OCI-LY1 (cell line): Measurements from ENCODE around the gene SDK2.

Experiments
- H2AFZ ChIP-seq: fragments of 200-600 bp; sonication (generic), shearing (Covaris generic); 2 replicates; pipeline ENCODE4 v1.6.0; 2014; ENCODE audit warnings: antibody characterized with exemption, mild to moderate bottlenecking, low read length
- H3F3A ChIP-seq: fragments of 200-600 bp; sonication (generic), shearing (Covaris generic); 2 replicates; pipeline ENCODE4 v1.6.0; 2014; ENCODE audit warnings: mild to moderate bottlenecking, antibody characterized with exemption, low read length, moderate library complexity; ENCODE audit not compliant: insufficient read depth
- H3K27ac ChIP-seq: fragments of 200-600 bp; sonication (generic); 2 replicates; pipeline ENCODE4 v1.5.1; 2014; ENCODE audit warnings: low read length, mixed run types, mild to moderate bottlenecking, low read depth; ENCODE audit not compliant: poor library complexity, severe bottlenecking
- H3K27me3 ChIP-seq: fragments of 200-600 bp; sonication (generic); 2 replicates; pipeline ENCODE4 v1.6.0; 2014; ENCODE audit warnings: antibody characterized with exemption, mild to moderate bottlenecking, low read length, moderate library complexity; ENCODE audit not compliant: insufficient read depth
- H3K36me3 ChIP-seq: fragments of 200-600 bp; sonication (generic); 2 replicates; pipeline ENCODE4 v1.6.1; 2014; ENCODE audit warnings: mild to moderate bottlenecking, antibody characterized with exemption, low read length, moderate library complexity, mixed read lengths; ENCODE audit not compliant: insufficient read depth
- H3K4me1 ChIP-seq: fragments of 200-600 bp; sonication (generic); 2 replicates; pipeline ENCODE4 v1.5.1; 2014; ENCODE audit warnings: mild to moderate bottlenecking, low read length, moderate library complexity; ENCODE audit not compliant: insufficient read depth, severe bottlenecking
- H3K4me2 ChIP-seq: fragments of 200-600 bp; sonication (generic), shearing (Covaris generic); 2 replicates; pipeline ENCODE4 v1.6.1; 2014; ENCODE audit warnings: low read length
- H3K4me3 ChIP-seq: fragments of 200-600 bp; sonication (generic); 2 replicates; pipeline ENCODE4 v1.5.1; 2014; ENCODE audit warnings: low read length, low read depth, mild to moderate bottlenecking, mixed read lengths; ENCODE audit not compliant: poor library complexity, severe bottlenecking
- H3K79me2 ChIP-seq: fragments of 200-600 bp; shearing (Covaris generic); 2 replicates; pipeline ENCODE4 v1.6.1; 2016; ENCODE audit warnings: mixed run types, low read length, mixed read lengths; ENCODE audit not compliant: insufficient read depth
- H3K9ac ChIP-seq: fragments of 200-600 bp; sonication (generic), shearing (Covaris generic); 2 replicates; pipeline ENCODE4 v1.6.1; 2014; ENCODE audit warnings: mild to moderate bottlenecking, low read length, mixed read lengths
- H3K9me2 ChIP-seq: fragments of 200-600 bp; sonication (generic), shearing (Covaris generic); 2 replicates; pipeline ENCODE4 v1.6.1; 2014; ENCODE audit warnings: low read depth, mild to moderate bottlenecking, low read length, mixed read lengths
- H3K9me3 ChIP-seq: fragments of 200-600 bp; shearing (Covaris generic); 2 replicates; pipeline ENCODE4 v1.6.1; 2014; ENCODE audit warnings: low read length, mixed read lengths
- H4K20me1 ChIP-seq: fragments of 200-600 bp; sonication (generic), shearing (Covaris generic); 2 replicates; pipeline ENCODE4 v1.6.0; 2016; ENCODE audit warnings: mild to moderate bottlenecking, low read length; ENCODE audit not compliant: insufficient read depth
- CTCF ChIP-seq: fragments of 200-600 bp; sonication (generic), shearing (Covaris generic); IDR thresholded peaks from 2 replicates; pipeline ENCODE4 v1.5.1; 2017; ENCODE audit warnings: mild to moderate bottlenecking, antibody characterized with exemption, low read length, moderate library complexity, mixed read lengths
- EZH2 ChIP-seq: fragments of 200-600 bp; sonication (generic), shearing (Covaris generic); IDR thresholded peaks from 2 replicates; pipeline ENCODE4 v1.8.0; 2017; ENCODE audit warnings: borderline replicate concordance, mixed run types, mild to moderate bottlenecking, antibody characterized with exemption, low read length, moderate library complexity, mixed read lengths

Gene SDK2

GRCh38 chr17:73400915-73401545 lies 243.2 kb downstream of the SDK2 start:
- Histone ChIP-seq H3K36me3 (no peaks in the 10 kb centered on the region), H3K4me3 (no peak overlapping the region), H3K4me2 (no peak overlapping the region), H4K20me1 (no peaks in the 10 kb centered on the region), H2AFZ (no peak overlapping the region), H3F3A (no peaks in the 10 kb centered on the region), H3K27ac (no peak overlapping the region), H3K27me3 (no peaks in the 10 kb centered on the region; the same call in 1 of the 2 replicates), H3K4me1 (peaks cover 5% of the 10 kb centered on the region), H3K79me2 (no peaks in the 10 kb centered on the region), H3K9me3 (no peaks in the 10 kb centered on the region), H3K9me2 (no peaks in the 10 kb centered on the region), H3K9ac (no peak overlapping the region)
- TF ChIP-seq CTCF (no peak), EZH2 (no peak)

GRCh38 chr17:73399056-73399455 lies 245.2 kb downstream of the SDK2 start:
- H3K27ac ChIP-seq = no peak overlapping the region
- H3K36me3 ChIP-seq = no peaks in the 10 kb centered on the region
- no peak for TF ChIP-seq EZH2
- TF ChIP-seq CTCF = no peak
- H3K27me3 ChIP-seq = no peaks in the 10 kb centered on the region; the same call in 1 of the 2 replicates
- H2AFZ ChIP-seq = no peak overlapping the region
- no peaks in the 10 kb centered on the region for H3K9me2 ChIP-seq
- peaks cover 5% of the 10 kb centered on the region for H3K4me1 ChIP-seq
- H3K4me3 ChIP-seq = no peak overlapping the region
- no peaks in the 10 kb centered on the region for H3F3A ChIP-seq
- no peaks in the 10 kb centered on the region for H3K79me2 ChIP-seq
- H4K20me1 ChIP-seq = no peaks in the 10 kb centered on the region
- no peaks in the 10 kb centered on the region for H3K9me3 ChIP-seq
- no peak overlapping the region for H3K9ac ChIP-seq
- no peak overlapping the region for H3K4me2 ChIP-seq

GRCh38 chr17:73397856-73398540 lies 246.2 kb downstream of the SDK2 start:
- Histone ChIP-seq H3K9me3 (no peaks in the 10 kb centered on the region), H4K20me1 (no peaks in the 10 kb centered on the region), H3K9me2 (no peaks in the 10 kb centered on the region), H3K4me3 (no peak overlapping the region), H3K9ac (no peak overlapping the region), H3K27ac (no peak overlapping the region), H3K4me1 (peaks cover 5% of the 10 kb centered on the region), H3K27me3 (no peaks in the 10 kb centered on the region), H3K36me3 (no peaks in the 10 kb centered on the region), H3K79me2 (no peaks in the 10 kb centered on the region), H3F3A (no peaks in the 10 kb centered on the region), H3K4me2 (no peak overlapping the region), H2AFZ (no peak overlapping the region)
- TF ChIP-seq CTCF = no peak
- TF ChIP-seq EZH2 = no peak
